ENCODE results near the gene CERS6.

CERS6 gene

DNA sequence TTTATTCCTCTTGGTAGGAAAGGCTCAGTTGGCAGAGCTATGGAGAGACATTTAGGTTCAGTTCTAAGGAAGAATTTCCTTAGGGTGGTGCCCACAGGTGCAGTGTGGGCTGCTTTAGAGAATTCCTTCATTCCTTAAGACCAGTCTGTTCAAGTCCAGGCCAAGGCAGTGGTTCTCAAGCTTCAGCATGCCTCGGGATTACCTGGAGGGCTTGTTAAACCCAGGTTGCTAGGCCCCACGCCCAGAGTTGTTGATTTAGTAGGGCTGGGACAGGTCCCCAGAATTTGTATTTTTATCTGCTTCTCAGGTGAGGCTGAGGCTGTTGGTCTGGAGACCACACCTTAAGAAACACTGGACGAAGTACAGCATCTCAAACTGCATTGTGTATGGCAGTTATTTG lies 68.9 kb downstream of the CERS6 start:
- DNase-seq (ENCODE audit: low spot score) = no peak
- TF ChIP-seq, protein P1, sequence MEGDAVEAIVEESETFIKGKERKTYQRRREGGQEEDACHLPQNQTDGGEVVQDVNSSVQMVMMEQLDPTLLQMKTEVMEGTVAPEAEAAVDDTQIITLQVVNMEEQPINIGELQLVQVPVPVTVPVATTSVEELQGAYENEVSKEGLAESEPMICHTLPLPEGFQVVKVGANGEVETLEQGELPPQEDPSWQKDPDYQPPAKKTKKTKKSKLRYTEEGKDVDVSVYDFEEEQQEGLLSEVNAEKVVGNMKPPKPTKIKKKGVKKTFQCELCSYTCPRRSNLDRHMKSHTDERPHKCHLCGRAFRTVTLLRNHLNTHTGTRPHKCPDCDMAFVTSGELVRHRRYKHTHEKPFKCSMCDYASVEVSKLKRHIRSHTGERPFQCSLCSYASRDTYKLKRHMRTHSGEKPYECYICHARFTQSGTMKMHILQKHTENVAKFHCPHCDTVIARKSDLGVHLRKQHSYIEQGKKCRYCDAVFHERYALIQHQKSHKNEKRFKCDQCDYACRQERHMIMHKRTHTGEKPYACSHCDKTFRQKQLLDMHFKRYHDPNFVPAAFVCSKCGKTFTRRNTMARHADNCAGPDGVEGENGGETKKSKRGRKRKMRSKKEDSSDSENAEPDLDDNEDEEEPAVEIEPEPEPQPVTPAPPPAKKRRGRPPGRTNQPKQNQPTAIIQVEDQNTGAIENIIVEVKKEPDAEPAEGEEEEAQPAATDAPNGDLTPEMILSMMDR (IDR thresholded peaks at IDR 0.05; ENCODE audit: extremely low read depth, insufficient read depth, missing control alignments) = no peak
- in situ Hi-C loops (cut with MboI; ENCODE audit: low pct_unique_long_range_greater_than_20kb, low sequenced_read_pairs, unreplicated experiment) = no loop called here

DNA sequence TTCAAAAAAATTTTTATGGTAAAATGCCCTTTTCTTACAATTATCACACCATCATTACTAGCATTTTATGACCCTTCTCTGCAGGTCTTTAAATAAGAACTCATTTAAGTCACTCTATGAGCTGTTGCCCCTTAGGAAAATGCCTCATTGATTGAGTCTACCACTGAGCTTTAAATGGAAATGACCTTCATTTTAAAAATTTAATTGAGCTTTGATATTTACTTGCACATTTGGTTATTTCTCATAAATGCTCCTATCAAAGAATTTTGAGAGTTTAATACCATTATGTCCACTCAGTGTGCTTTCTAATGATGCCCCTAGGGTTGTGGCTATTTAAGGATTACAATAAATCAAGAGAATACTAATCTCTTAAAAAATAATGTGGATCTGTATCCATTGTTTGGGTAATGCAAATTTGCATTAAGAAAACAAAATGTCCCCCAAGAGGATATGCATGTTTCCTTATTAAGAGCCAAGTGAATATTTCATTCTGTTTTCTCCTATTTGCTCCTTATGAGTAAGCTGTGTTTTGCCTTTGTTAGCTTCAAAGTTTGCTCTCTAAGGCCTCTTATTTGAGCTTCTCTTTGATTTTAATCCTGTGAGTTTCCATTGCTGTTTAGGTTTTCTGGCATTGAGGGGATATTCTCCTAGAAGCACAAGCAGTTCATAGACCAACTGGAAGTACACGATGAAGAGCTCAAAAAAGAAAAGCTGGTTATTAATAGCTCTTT lies 69.8 kb downstream of the CERS6 start:
- DNase-seq (ENCODE audit: low spot score) = no peak
- TF ChIP-seq, protein P1 (IDR thresholded peaks at IDR 0.05; ENCODE audit: extremely low read depth, insufficient read depth, missing control alignments) = no peak
- in situ Hi-C loops (cut with MboI; ENCODE audit: low pct_unique_long_range_greater_than_20kb, low sequenced_read_pairs, unreplicated experiment) = no loop called here

DNA sequence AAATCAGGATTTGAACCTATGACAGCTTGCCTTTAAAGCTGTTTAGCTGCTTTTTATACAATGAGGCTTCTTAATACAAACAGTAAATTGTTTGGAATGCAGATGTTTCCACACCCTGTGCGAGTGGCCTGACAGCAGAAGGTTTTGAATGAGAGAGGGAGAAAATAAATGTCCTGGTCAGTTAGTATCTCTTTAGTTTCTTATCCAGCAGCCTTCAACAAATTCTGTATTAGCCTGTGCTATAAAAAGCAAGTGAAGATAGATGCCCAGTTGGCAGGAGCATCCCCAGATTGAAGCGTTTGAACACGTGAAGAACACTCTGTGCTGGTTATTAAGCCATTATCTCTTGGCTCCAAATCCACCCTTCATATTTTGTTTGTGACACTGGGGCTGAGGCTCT lies 70.6 kb downstream of the CERS6 start:
- in situ Hi-C loops (cut with MboI; ENCODE audit: low pct_unique_long_range_greater_than_20kb, low sequenced_read_pairs, unreplicated experiment) = no loop called here
- TF ChIP-seq, protein P1 (IDR thresholded peaks at IDR 0.05; ENCODE audit: extremely low read depth, insufficient read depth, missing control alignments) = no peak

DNA sequence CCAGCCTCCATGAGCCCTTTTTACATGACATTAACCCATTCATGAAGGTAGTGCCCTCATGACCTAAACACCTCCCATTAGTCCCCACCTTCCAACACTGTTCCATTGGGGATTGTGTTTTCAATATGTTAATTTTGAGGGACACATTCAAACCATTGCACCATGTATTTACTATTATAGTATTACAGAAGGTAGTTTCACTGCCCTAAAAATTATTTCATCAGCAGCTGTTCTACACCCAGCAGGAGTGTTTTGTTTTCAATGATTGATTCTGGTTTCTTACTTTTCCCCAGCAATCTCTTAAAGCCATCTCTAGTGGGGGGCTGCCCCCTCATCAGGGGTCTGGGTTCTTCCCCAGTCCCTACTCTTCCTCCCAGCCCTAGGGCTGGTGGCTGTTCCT lies 71.9 kb downstream of the CERS6 start:
- DNase-seq (ENCODE audit: low spot score) = no peak
- TF ChIP-seq, protein P1 (IDR thresholded peaks at IDR 0.05; ENCODE audit: extremely low read depth, insufficient read depth, missing control alignments) = no peak
- in situ Hi-C loops (cut with MboI; ENCODE audit: low pct_unique_long_range_greater_than_20kb, low sequenced_read_pairs, unreplicated experiment) = no loop called here

More for the DNA sequence above, 70.6 kb downstream of the CERS6 start:
- DNase-seq (ENCODE audit: low spot score) = no peak

DNA sequence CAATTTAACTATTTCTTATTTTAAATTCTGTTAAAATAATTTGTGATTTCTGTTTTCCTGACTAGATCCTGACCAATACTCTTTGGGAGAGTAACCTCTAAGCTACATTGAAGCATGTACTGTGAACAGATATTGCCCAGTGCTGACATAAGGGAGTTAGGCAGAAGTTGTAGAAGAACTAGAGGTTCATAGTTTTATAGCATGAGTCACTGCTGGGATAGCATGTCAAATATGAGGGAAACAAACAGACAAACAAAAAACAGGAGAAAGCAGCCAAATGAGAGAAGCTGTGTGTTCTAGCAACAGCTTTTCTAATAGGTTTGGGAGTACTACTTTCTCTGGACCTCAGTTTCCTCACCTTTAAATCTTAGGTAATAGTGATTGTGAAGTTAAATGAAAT lies 72.4 kb downstream of the CERS6 start:
- DNase-seq (ENCODE audit: low spot score) = no peak
- TF ChIP-seq, protein P1 (IDR thresholded peaks at IDR 0.05; ENCODE audit: extremely low read depth, insufficient read depth, missing control alignments) = no peak
- in situ Hi-C loops (cut with MboI; ENCODE audit: low pct_unique_long_range_greater_than_20kb, low sequenced_read_pairs, unreplicated experiment) = no loop called here

DNA sequence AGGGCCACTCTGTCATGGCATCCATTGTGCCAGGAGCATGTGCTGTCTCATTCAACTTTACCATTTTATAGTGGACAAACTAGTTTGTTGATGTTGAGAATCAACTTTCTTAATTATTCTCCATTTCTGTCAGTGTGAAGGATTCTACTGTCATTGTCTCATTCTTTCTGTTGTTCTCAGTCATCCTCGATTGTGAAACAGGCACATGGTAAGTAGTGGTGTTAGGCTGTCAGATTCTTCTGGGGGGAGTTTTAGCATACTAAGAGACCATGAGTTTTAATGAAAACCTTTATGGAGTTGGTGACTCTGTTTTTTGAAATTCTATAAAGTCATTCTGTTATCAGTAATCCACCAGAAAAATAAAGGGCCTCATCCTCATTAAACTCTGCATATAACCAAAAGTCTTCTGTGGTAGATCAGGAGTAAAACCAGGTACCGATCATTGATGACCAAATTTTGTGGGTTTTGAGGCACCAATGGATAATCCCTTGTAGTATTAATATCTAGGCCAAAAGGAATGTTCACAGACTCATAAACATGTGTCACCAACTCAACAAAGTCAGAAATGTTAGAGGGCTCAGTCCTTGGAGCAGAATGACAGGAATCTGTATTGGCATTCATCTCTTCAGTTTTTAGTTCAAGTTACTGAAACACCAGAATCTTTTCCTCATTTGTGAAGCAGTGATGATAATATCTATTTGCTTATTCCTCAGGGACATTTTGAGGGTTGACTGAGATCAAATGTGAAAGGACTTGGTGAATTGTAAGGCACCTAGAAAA lies 73.2 kb downstream of the CERS6 start:
- TF ChIP-seq, protein P1 (IDR thresholded peaks at IDR 0.05; ENCODE audit: extremely low read depth, insufficient read depth, missing control alignments) = no peak
- DNase-seq (ENCODE audit: low spot score) = no peak

More for the DNA sequence above, 73.2 kb downstream of the CERS6 start:
- in situ Hi-C loops (cut with MboI; ENCODE audit: low pct_unique_long_range_greater_than_20kb, low sequenced_read_pairs, unreplicated experiment) = no loop called here
